DOHH2 (cell line): Measurements from ENCODE around the gene STX8.

Experiments used
- CTCF ChIP-seq: fragments of 200-600 bp; sonication (generic); IDR thresholded peaks from one replicate; pipeline ENCODE4 v1.5.1; 2014; ENCODE audit warnings: antibody characterized with exemption, mild to moderate bottlenecking, low read depth, low read length; ENCODE audit not compliant: poor library complexity, severe bottlenecking
- EZH2phosphoT487 ChIP-seq: fragments of 200-600 bp; sonication (generic); IDR thresholded peaks from 2 replicates; pipeline ENCODE4 v1.6.1; 2017; ENCODE audit warnings: borderline replicate concordance, mild to moderate bottlenecking, antibody characterized with exemption, low read length, moderate library complexity, mixed read lengths

- no peak for TF ChIP-seq CTCF
- TF ChIP-seq EZH2phosphoT487 = no peak
Measured at GRCh38 chr17:9226794-9227135, 348.9 kb downstream of the STX8 start.
